T-cell (primary cell): ENCODE data around the gene UNC5A. TPM values are rescaled to one million over a fixed set of nuclear protein-coding genes. Genes with fewer than 3 reads are reported as not detected.

Experiments used
- ATAC-seq, 4 experiments: fragments of 200-7000 bp in 3 of 4; fragments of 150-1000 bp in 1 of 4; cut with Tn5 transposase; replicated peaks in 1 of 4; 1 replicate in 3 of 4; 2 replicates in 1 of 4; pipeline ENCODE4 v1.10.0; 2021; ENCODE audit warnings: moderate library complexity in 3 of 4, mild to moderate bottlenecking in 2 of 4, moderate number of reproducible peaks in 1 of 4
- CTCF ChIA-PET, 2 donors: fragments of 300-600 bp; sonication (Branson Sonifier 250); formaldehyde crosslinking; loops; one replicate each; lab custom pipeline; 2022; ENCODE audit warnings: antibody characterized with exemption in 2 of 2; lab: Charles Lee
- POLR2A ChIA-PET, 2 donors: fragments of 300-600 bp; sonication (Branson Sonifier 250); formaldehyde crosslinking; loops; one replicate each; lab custom pipeline; 2022; ENCODE audit warnings: antibody characterized with exemption in 2 of 2; lab: Charles Lee
- DNase-seq, 35 experiments: peaks; one replicate each; pipeline versions ENCODE4 v3.0.0 to v3.0.0-alpha.2; 2013 to 2023
- H3K27ac ChIP-seq: one replicate; pipeline ENCODE4 v1.5.1; 2013; ENCODE audit warnings: low read length
- H3K27me3 ChIP-seq, 2 experiments: replicated peaks in 1 of 2; 1 replicate in 1 of 2; 2 replicates in 1 of 2; pipeline versions ENCODE4 v1.6.1 to v1.7.0; 2013; ENCODE audit warnings: low read length in 1 of 2, mixed read lengths in 1 of 2; ENCODE audit not compliant: control insufficient read depth in 2 of 2, insufficient read depth in 2 of 2; ENCODE audit errors: extremely low read depth in 1 of 2
- H3K36me3 ChIP-seq, 2 donors: 1 replicate in 1 of 2; 2 replicates in 1 of 2; pipeline versions ENCODE4 v1.6.1 to v1.7.0; 2013; ENCODE audit warnings: low read length in 1 of 2; ENCODE audit not compliant: control insufficient read depth in 2 of 2, insufficient read depth in 1 of 2; ENCODE audit errors: extremely low read depth in 1 of 2
- H3K4me1 ChIP-seq, 2 experiments: 1 replicate in 1 of 2; 2 replicates in 1 of 2; pipeline versions ENCODE4 v1.6.1 to v1.7.0; 2013; ENCODE audit warnings: low read length in 2 of 2, mixed read lengths in 1 of 2; ENCODE audit not compliant: insufficient read depth in 2 of 2, control insufficient read depth in 1 of 2; ENCODE audit errors: extremely low read depth in 1 of 2
- H3K4me3 ChIP-seq, 2 donors: 1 replicate in 1 of 2; 2 replicates in 1 of 2; pipeline versions ENCODE4 v1.5.1 to v1.7.0; 2013; ENCODE audit warnings: mild to moderate bottlenecking in 2 of 2, low read length in 1 of 2, moderate library complexity in 1 of 2; ENCODE audit not compliant: control insufficient read depth in 1 of 2; ENCODE audit errors: extremely low read depth in 1 of 2
- H3K9me3 ChIP-seq: 2 replicates; pipeline ENCODE4 v1.7.0; 2013
- H3K27ac Mint-ChIP-seq, 2 donors: one replicate each; pipeline ENCODE4 v1.8.0; 2020 to 2021; ENCODE audit warnings: mild to moderate bottlenecking in 2 of 2, mixed read lengths in 2 of 2
- H3K27me3 Mint-ChIP-seq, 2 donors: one replicate each; pipeline ENCODE4 v1.8.0; 2021 to 2022; ENCODE audit warnings: mixed read lengths in 2 of 2
- H3K36me3 Mint-ChIP-seq: one replicate; pipeline ENCODE4 v1.8.0; 2021; ENCODE audit warnings: mixed read lengths
- H3K4me1 Mint-ChIP-seq, 3 donors: one replicate each; pipeline ENCODE4 v1.8.0; 2020 to 2022; ENCODE audit warnings: mixed read lengths in 3 of 3, mild to moderate bottlenecking in 1 of 3
- H3K4me3 Mint-ChIP-seq, 3 donors: one replicate each; pipeline ENCODE4 v1.8.0; 2020 to 2022; ENCODE audit warnings: mild to moderate bottlenecking in 3 of 3, mixed read lengths in 3 of 3, moderate library complexity in 3 of 3
- H3K9me3 Mint-ChIP-seq, 3 donors: one replicate each; pipeline ENCODE4 v1.8.0; 2020 to 2022; ENCODE audit warnings: mixed read lengths in 3 of 3
- WGBS: methylation state at CpG from one replicate; pipeline ENCODE4 v1.1.5; 2013; ENCODE audit warnings: missing lambda C conversion rate; ENCODE audit not compliant: insufficient coverage; 5-methylcytosine and 5-hydroxymethylcytosine counted together
- total RNA-seq, 35 experiments: library from RNA in 6 of 35; stranded (reverse) in 6 of 35; fragments of 120-200 nt in 1 of 35; gene quantifications; one replicate each; pipeline versions ENCODE4 v1.2.1 to v1.2.4 and lab custom pipeline; 2013 to 2026

UNC5A gene
- total RNA-seq, 5 donors from 2014 or later (not counting 1 experiment from before 2014, with no cell fraction given), result not detected

GRCh38 chr5:176798949-176799348, 11.4 kb upstream of the UNC5A start:
- ATAC-seq (no peak), DNase-seq (no peak)
- Mint-ChIP-seq H3K27me3 (peaks cover 26 to 47% of the 10 kb centered on the region in 2 donors), H3K4me3 (no peak overlapping the region), H3K36me3 (no peaks in the 10 kb centered on the region), H3K9me3 (no peaks in the 10 kb centered on the region), H3K27ac (no peak overlapping the region), H3K4me1 (no peaks in the 10 kb centered on the region)
- Histone ChIP-seq H3K36me3 (no peaks in the 10 kb centered on the region), H3K27ac (no peak overlapping the region), H3K4me1 (no peaks in the 10 kb centered on the region), H3K27me3 (peaks cover 0 to 69% of the 10 kb centered on the region in 2 experiments), H3K4me3 (no peak overlapping the region), H3K9me3 (no peaks in the 10 kb centered on the region)
- POLR2A ChIA-PET, result no interaction called here
- CTCF ChIA-PET, result no interaction called here
- 80% methylated on average over 6 of the region's 12 CpGs for WGBS

- no peaks in the 10 kb centered on the region for H3K36me3 ChIP-seq
- H3K9me3 ChIP-seq, result no peaks in the 10 kb centered on the region
- no peaks in the 10 kb centered on the region for H3K4me1 ChIP-seq
- DNase-seq, result no peak
- 88% methylated on average over 10 of the region's 12 CpGs for WGBS
- no peak for ATAC-seq
- Mint-ChIP-seq H3K4me3 (no peak overlapping the region), H3K36me3 (no peaks in the 10 kb centered on the region), H3K4me1 (no peaks in the 10 kb centered on the region), H3K27me3 (peaks cover 28 to 47% of the 10 kb centered on the region in 2 donors), H3K27ac (no peak overlapping the region), H3K9me3 (no peaks in the 10 kb centered on the region)
- H3K27me3 ChIP-seq, result peaks cover 0 to 69% of the 10 kb centered on the region in 2 experiments
- ChIA-PET CTCF (no interaction called here), POLR2A (no interaction called here)
- no peak overlapping the region for H3K4me3 ChIP-seq
- H3K27ac ChIP-seq, result no peak overlapping the region
These were observed 10.9 kb upstream of the UNC5A start for GRCh38 chr5:176799488-176799887.

- Histone ChIP-seq H3K27me3 (peaks cover 0 to 68% of the 10 kb centered on the region in 2 experiments), H3K9me3 (no peaks in the 10 kb centered on the region), H3K36me3 (no peaks in the 10 kb centered on the region), H3K4me1 (no peaks in the 10 kb centered on the region), H3K4me3 (no peak overlapping the region), H3K27ac (no peak overlapping the region)
- Mint-ChIP-seq H3K9me3 (no peaks in the 10 kb centered on the region), H3K27ac (no peak overlapping the region), H3K4me1 (no peaks in the 10 kb centered on the region), H3K4me3 (no peak overlapping the region), H3K36me3 (no peaks in the 10 kb centered on the region), H3K27me3 (peaks cover 28 to 46% of the 10 kb centered on the region in 2 donors)
- 97% methylated on average over 6 of the region's 6 CpGs for WGBS
- no peak for DNase-seq
- ChIA-PET CTCF (no interaction called here), POLR2A (no interaction called here)
- no peak for ATAC-seq
These were observed 10.3 kb upstream of the UNC5A start for GRCh38 chr5:176800024-176800423.

- Mint-ChIP-seq H3K4me3 (no peak overlapping the region), H3K27me3 (peaks cover 17 to 44% of the 10 kb centered on the region in 2 donors), H3K27ac (no peak overlapping the region), H3K9me3 (no peaks in the 10 kb centered on the region), H3K36me3 (no peaks in the 10 kb centered on the region), H3K4me1 (no peaks in the 10 kb centered on the region)
- H3K4me1 ChIP-seq, result no peaks in the 10 kb centered on the region
- ChIA-PET CTCF (no interaction called here), POLR2A (no interaction called here)
- H3K27me3 ChIP-seq, result peaks cover 0 to 60% of the 10 kb centered on the region in 2 experiments
- no peak overlapping the region for H3K4me3 ChIP-seq
- 61% methylated on average over 2 of the region's 8 CpGs for WGBS
- no peaks in the 10 kb centered on the region for H3K9me3 ChIP-seq
- no peak overlapping the region for H3K27ac ChIP-seq
- ATAC-seq (no peak), DNase-seq (no peak)
- H3K36me3 ChIP-seq, result no peaks in the 10 kb centered on the region
These were observed 8.1 kb upstream of the UNC5A start for GRCh38 chr5:176802116-176802784.

GRCh38 chr5:176803068-176803942, 7.1 kb upstream of the UNC5A start:
- H3K27ac Mint-ChIP-seq, result no peak overlapping the region
- H3K9me3 Mint-ChIP-seq, result no peaks in the 10 kb centered on the region
- no peaks in the 10 kb centered on the region for H3K4me1 Mint-ChIP-seq
- no peak for ATAC-seq
- POLR2A ChIA-PET, result no interaction called here
- Histone ChIP-seq H3K4me1 (no peaks in the 10 kb centered on the region), H3K9me3 (no peaks in the 10 kb centered on the region), H3K27ac (no peak overlapping the region), H3K27me3 (peaks cover 0 to 56% of the 10 kb centered on the region in 2 experiments), H3K36me3 (no peaks in the 10 kb centered on the region), H3K4me3 (no peak overlapping the region)
- no peak for DNase-seq
- no peak overlapping the region for H3K4me3 Mint-ChIP-seq
- CTCF ChIA-PET, result no interaction called here
- H3K36me3 Mint-ChIP-seq, result no peaks in the 10 kb centered on the region
- 53% methylated on average over 8 of the region's 24 CpGs for WGBS
- peaks cover 23 to 45% of the 10 kb centered on the region in 2 donors for H3K27me3 Mint-ChIP-seq

GRCh38 chr5:176803943-176804498, 6.3 kb upstream of the UNC5A start:
- no peak overlapping the region for H3K4me3 ChIP-seq
- peaks cover under 1 to 1% (median under 1%) of the 10 kb centered on the region in 3 donors for H3K4me1 Mint-ChIP-seq
- no peaks in the 10 kb centered on the region for H3K36me3 Mint-ChIP-seq
- 46% methylated on average over 7 of the region's 8 CpGs for WGBS
- H3K4me1 ChIP-seq, result no peaks in the 10 kb centered on the region
- no peaks in the 10 kb centered on the region for H3K9me3 ChIP-seq
- DNase-seq (peak in 1 of 35 experiments; percentile 17), ATAC-seq (no peak)
- no peak overlapping the region for H3K27ac ChIP-seq
- H3K27me3 Mint-ChIP-seq, result peaks cover 29 to 51% of the 10 kb centered on the region in 2 donors
- peaks cover 2 to 57% of the 10 kb centered on the region in 2 experiments for H3K27me3 ChIP-seq
- no peak overlapping the region for H3K27ac Mint-ChIP-seq
- ChIA-PET CTCF (no interaction called here), POLR2A (no interaction called here)
- H3K4me3 Mint-ChIP-seq, result no peak overlapping the region
- H3K36me3 ChIP-seq, result no peaks in the 10 kb centered on the region
- H3K9me3 Mint-ChIP-seq, result no peaks in the 10 kb centered on the region
